Activated T-helper 1 cell treated with anti-CD3 and anti-CD28 coated beads, Interleukin-12 subunit alpha, Interleukin-12 subunit beta, Interleukin-2, Interleukin-4 antibody, amounts not matched to agents 30 ng/mL and 10 ng/mL and 1 ng/mL, durations not matched to agents 14 hours and 24 hours and 36 hours (primary cell): ENCODE measurements around the gene TDO2. TPM values are rescaled to one million over a fixed set of nuclear protein-coding genes. Genes with fewer than 3 reads are reported as not detected.
"Not testable (repeated sequence)": the region's sequence is repeated elsewhere in the genome, so short reads cannot be mapped to it uniquely, and the experiment has no call there.

Source experiments
- DNase-seq: peaks from one replicate; pipeline ENCODE4 v3.0.0; 2021; ENCODE audit warnings: low spot score
- H3K27ac Mint-ChIP-seq: one replicate; pipeline ENCODE4 v1.8.0; 2021; ENCODE audit warnings: mild to moderate bottlenecking, mixed read lengths
- H3K27me3 Mint-ChIP-seq: one replicate; pipeline ENCODE4 v1.8.0; 2022; ENCODE audit warnings: mild to moderate bottlenecking, moderate library complexity, mixed read lengths; ENCODE audit not compliant: insufficient read depth
- H3K36me3 Mint-ChIP-seq: one replicate; pipeline ENCODE4 v1.8.0; 2021; ENCODE audit warnings: low read depth, mixed read lengths
- H3K4me1 Mint-ChIP-seq: one replicate; pipeline ENCODE4 v1.8.0; 2021; ENCODE audit warnings: low read depth, mixed read lengths
- H3K4me3 Mint-ChIP-seq: one replicate; pipeline ENCODE4 v1.8.0; 2021; ENCODE audit warnings: mild to moderate bottlenecking, moderate library complexity, mixed read lengths
- H3K9me3 Mint-ChIP-seq: one replicate; pipeline ENCODE4 v1.8.0; 2021; ENCODE audit warnings: mixed read lengths
- intact Hi-C: fragments of 100-400 bp; cut with micrococcal nuclease; formaldehyde crosslinking; loops from one replicate; pipeline ENCODE4 v1.15.1; 2024
- total RNA-seq: library from RNA; stranded (reverse); gene quantifications from 2 replicates; pipeline ENCODE4 v1.2.3, GENCODE V29; 2022

Gene TDO2
- total RNA-seq, 1 donor from 2014 or later: not detected

- no peak overlapping the region for H3K27ac Mint-ChIP-seq
- no peaks in the 10 kb centered on the region for H3K36me3 Mint-ChIP-seq
- DNase-seq: no peak
- peaks cover 3% of the 10 kb centered on the region for H3K27me3 Mint-ChIP-seq
- intact Hi-C loops: no loop called here
- no peak overlapping the region for H3K4me3 Mint-ChIP-seq
- no peaks in the 10 kb centered on the region for H3K9me3 Mint-ChIP-seq
- H3K4me1 Mint-ChIP-seq: no peaks in the 10 kb centered on the region
These were observed 8.4 kb downstream of the TDO2 start for GRCh38 chr4:155911905-155912304.

DNA sequence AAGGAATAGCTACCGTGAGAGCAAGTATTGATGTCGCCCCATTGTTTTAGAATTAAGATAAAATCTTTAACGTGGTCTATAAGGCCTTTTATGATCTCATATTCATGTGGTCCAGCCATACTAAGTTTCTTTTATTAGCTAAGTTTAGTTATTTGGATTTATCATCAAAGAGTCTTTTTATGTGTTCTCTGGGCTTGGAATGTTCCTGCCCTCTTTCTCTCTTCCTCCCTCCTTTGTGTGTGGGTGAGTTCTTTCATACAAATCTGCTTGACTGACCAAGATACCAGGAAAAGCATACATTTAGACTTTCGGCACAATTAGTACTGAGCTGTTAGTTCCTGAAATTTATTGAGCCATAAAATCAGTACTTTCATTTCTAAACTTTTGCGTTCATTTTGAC is 11.3 kb downstream of the TDO2 start:
- H3K27me3 Mint-ChIP-seq: peaks cover 3% of the 10 kb centered on the region
- no peaks in the 10 kb centered on the region for H3K9me3 Mint-ChIP-seq
- intact Hi-C loops: no loop called here
- H3K4me3 Mint-ChIP-seq: no peak overlapping the region
- no peaks in the 10 kb centered on the region for H3K4me1 Mint-ChIP-seq
- H3K27ac Mint-ChIP-seq: no peak overlapping the region
- H3K36me3 Mint-ChIP-seq: no peaks in the 10 kb centered on the region
- no peak for DNase-seq

DNA sequence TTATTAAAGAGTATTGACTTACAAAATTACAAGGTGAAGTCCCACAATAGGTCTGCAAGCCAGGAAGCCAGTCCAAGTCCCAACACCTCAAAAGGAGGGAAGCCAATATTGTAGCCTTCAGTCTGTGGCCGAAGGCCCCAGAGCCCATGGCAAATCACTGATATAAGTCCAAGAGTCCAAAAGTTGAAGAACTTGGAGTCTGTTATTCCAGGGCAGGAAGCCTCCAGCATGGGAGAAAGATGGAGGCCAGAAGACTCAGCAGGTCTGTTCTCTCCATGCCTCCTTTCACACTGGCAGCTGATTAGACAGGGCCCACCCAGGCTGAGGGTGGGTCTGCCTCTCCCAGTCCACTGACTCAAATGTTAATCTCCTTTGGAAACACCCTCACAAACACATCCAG is 18.1 kb downstream of the TDO2 start:
- H3K9me3 Mint-ChIP-seq: no peaks in the 10 kb centered on the region
- no peaks in the 10 kb centered on the region for H3K36me3 Mint-ChIP-seq
- DNase-seq: no peak
- no peak overlapping the region for H3K4me3 Mint-ChIP-seq
- H3K27ac Mint-ChIP-seq: no peak overlapping the region
- H3K27me3 Mint-ChIP-seq: peaks cover 2% of the 10 kb centered on the region
- no peaks in the 10 kb centered on the region for H3K4me1 Mint-ChIP-seq
- intact Hi-C loops: no loop called here

DNA sequence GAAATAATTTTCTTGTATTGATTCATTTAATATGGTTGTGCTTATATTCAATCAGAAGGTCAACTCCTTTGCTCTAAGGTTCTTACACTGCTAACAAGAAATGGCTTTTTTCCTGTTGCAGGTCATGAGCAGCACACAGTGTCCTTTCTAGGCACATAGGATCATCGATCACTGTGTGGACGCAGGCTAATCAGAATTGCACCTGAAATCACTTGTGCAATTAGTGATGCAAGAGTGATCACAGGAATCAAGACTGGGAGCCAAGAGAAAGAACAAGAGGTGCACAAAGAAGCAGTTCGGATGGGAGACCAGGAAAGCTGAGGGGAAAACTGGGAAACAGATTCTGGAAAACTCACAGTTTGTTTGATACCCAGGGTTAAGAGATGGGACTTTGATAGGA is 21.1 kb downstream of the TDO2 start:
- no peak overlapping the region for H3K4me3 Mint-ChIP-seq
- no peaks in the 10 kb centered on the region for H3K9me3 Mint-ChIP-seq
- intact Hi-C loops: no loop called here
- H3K36me3 Mint-ChIP-seq: no peaks in the 10 kb centered on the region
- no peaks in the 10 kb centered on the region for H3K27me3 Mint-ChIP-seq
- no peaks in the 10 kb centered on the region for H3K4me1 Mint-ChIP-seq
- H3K27ac Mint-ChIP-seq: no peak overlapping the region
- no peak for DNase-seq

GRCh38 chr4:155929833-155930232 is 26.3 kb downstream of the TDO2 start:
- no peak for DNase-seq
- peaks cover 1% of the 10 kb centered on the region for H3K27me3 Mint-ChIP-seq
- no peak overlapping the region for H3K4me3 Mint-ChIP-seq
- H3K36me3 Mint-ChIP-seq: no peaks in the 10 kb centered on the region
- no peaks in the 10 kb centered on the region for H3K4me1 Mint-ChIP-seq
- intact Hi-C loops: no loop called here
- no peaks in the 10 kb centered on the region for H3K9me3 Mint-ChIP-seq
- no peak overlapping the region for H3K27ac Mint-ChIP-seq

- intact Hi-C loops: no loop called here
These were observed 26.8 kb downstream of the TDO2 start for GRCh38 chr4:155930330-155930729.

GRCh38 chr4:155931634-155932033 is 28.1 kb downstream of the TDO2 start:
- no peaks in the 10 kb centered on the region for H3K9me3 Mint-ChIP-seq
- no peak overlapping the region for H3K4me3 Mint-ChIP-seq
- H3K27me3 Mint-ChIP-seq: peaks cover 1% of the 10 kb centered on the region
- H3K4me1 Mint-ChIP-seq: no peaks in the 10 kb centered on the region
- intact Hi-C loops: no loop called here
- H3K27ac Mint-ChIP-seq: no peak overlapping the region
- DNase-seq: no peak
- no peaks in the 10 kb centered on the region for H3K36me3 Mint-ChIP-seq

More at GRCh38 chr4:155930330-155930729, 26.8 kb downstream of the TDO2 start:
- no peaks in the 10 kb centered on the region for H3K36me3 Mint-ChIP-seq
- H3K4me1 Mint-ChIP-seq: no peaks in the 10 kb centered on the region
- no peak for DNase-seq
- no peak overlapping the region for H3K27ac Mint-ChIP-seq
- no peaks in the 10 kb centered on the region for H3K9me3 Mint-ChIP-seq
- peaks cover 1% of the 10 kb centered on the region for H3K27me3 Mint-ChIP-seq
- H3K4me3 Mint-ChIP-seq: no peak overlapping the region

DNA sequence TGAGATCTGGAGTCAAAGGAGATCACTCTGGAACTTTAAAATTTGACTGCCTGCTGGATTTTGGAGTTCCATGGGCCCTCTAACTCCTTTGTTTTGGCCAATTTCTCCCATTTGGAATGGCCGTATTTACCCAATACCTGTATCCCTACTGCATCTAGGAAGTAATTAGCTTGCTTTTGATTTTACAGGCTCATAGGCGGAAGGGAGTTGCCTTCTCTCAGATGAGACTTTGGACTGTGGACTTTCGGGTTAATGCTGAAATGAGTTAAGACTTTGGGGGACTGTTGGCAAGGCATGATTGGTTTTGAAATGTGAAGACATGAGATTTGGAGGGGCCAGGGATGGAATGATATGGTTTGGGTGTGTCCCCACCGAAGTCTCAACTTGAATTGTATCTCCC is 31.1 kb downstream of the TDO2 start:
- H3K27ac Mint-ChIP-seq, H3K27me3 Mint-ChIP-seq, H3K4me3 Mint-ChIP-seq, H3K9me3 Mint-ChIP-seq, H3K4me1 Mint-ChIP-seq, intact Hi-C loops, DNase-seq, H3K36me3 Mint-ChIP-seq: not testable (repeated sequence)

- H3K36me3 Mint-ChIP-seq: no peaks in the 10 kb centered on the region
- H3K27ac Mint-ChIP-seq: no peak overlapping the region
- peaks cover 1% of the 10 kb centered on the region for H3K27me3 Mint-ChIP-seq
- H3K4me3 Mint-ChIP-seq: no peak overlapping the region
- DNase-seq: no peak
- intact Hi-C loops: no loop called here
- no peaks in the 10 kb centered on the region for H3K4me1 Mint-ChIP-seq
- H3K9me3 Mint-ChIP-seq: no peaks in the 10 kb centered on the region
These were observed 32.0 kb downstream of the TDO2 start for GRCh38 chr4:155935389-155935986.

- Mint-ChIP-seq H3K27me3 (no peaks in the 10 kb centered on the region), H3K4me3 (no peak overlapping the region), H3K36me3 (no peaks in the 10 kb centered on the region), H3K9me3 (no peaks in the 10 kb centered on the region), H3K4me1 (no peaks in the 10 kb centered on the region), H3K27ac (no peak overlapping the region)
- DNase-seq: no peak
- intact Hi-C loops: no loop called here
These were observed 37.7 kb downstream of the TDO2 start for GRCh38 chr4:155941085-155941790.

- Mint-ChIP-seq H3K27ac (no peak overlapping the region), H3K4me3 (no peak overlapping the region), H3K27me3 (no peaks in the 10 kb centered on the region), H3K36me3 (no peaks in the 10 kb centered on the region), H3K9me3 (no peaks in the 10 kb centered on the region), H3K4me1 (no peaks in the 10 kb centered on the region)
- DNase-seq: no peak
- intact Hi-C loops: no loop called here
These were observed 38.3 kb downstream of the TDO2 start for GRCh38 chr4:155941820-155942219.

DNA sequence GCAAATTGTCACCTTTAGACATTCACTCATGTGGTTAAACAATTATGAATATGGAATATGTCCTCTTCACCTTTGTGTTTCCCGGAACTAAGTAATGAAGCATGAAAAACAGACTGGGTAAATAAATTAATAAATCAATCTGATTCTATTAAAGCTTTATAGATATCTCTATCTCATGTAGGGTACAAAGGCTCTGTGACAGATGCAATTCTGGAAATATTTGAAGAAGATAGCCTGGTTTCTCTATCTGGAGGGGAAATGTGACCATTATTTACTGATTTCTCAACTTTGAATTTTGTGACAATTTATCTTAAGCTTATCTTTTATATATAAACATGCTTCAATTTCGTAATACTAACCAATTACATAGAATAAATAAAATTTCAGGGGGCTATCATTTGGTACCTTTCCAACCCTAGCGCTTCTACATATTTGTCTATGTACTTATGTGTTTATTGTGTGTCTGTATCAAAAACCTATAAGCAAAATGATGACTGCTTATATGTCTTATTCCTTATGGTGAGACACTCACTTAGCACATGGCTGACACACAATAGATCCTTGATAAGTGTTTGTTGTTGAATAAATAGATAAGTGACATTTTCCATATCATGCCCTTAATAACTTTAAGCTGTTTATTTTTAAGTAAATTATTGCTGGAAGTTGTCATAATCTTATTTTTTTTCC is 40.3 kb downstream of the TDO2 start:
- H3K4me3 Mint-ChIP-seq: no peak overlapping the region
- no peak overlapping the region for H3K27ac Mint-ChIP-seq
- H3K36me3 Mint-ChIP-seq: no peaks in the 10 kb centered on the region
- DNase-seq: no peak
- intact Hi-C loops: no loop called here
- no peaks in the 10 kb centered on the region for H3K4me1 Mint-ChIP-seq
- H3K9me3 Mint-ChIP-seq: no peaks in the 10 kb centered on the region
- no peaks in the 10 kb centered on the region for H3K27me3 Mint-ChIP-seq

GRCh38 chr4:155944516-155944915 is 41.0 kb downstream of the TDO2 start:
- Mint-ChIP-seq H3K4me1 (no peaks in the 10 kb centered on the region), H3K36me3 (no peaks in the 10 kb centered on the region), H3K9me3 (no peaks in the 10 kb centered on the region), H3K27me3 (no peaks in the 10 kb centered on the region), H3K4me3 (no peak overlapping the region), H3K27ac (no peak overlapping the region)
- intact Hi-C loops: no loop called here
- no peak for DNase-seq
